Natural killer cell (primary cell): Measurements from ENCODE around the gene CMIP. TPM values are rescaled to one million over a fixed set of nuclear protein-coding genes. Genes with fewer than 3 reads are reported as not detected.

ENCODE experiments used
- ATAC-seq, 3 donors: fragments of 150-1000 bp in 2 of 3; fragments of 200-7000 bp in 1 of 3; cut with Tn5 transposase; 1 replicate in 1 of 3; 2 replicates in 2 of 3; pipeline ENCODE4 v1.10.0; 2021; ENCODE audit warnings: mild to moderate bottlenecking in 2 of 3, moderate library complexity in 2 of 3
- DNase-seq, 2 donors: peaks; one replicate each; pipeline versions ENCODE4 v3.0.0 to v3.0.0-alpha.2; 2013 to 2021; ENCODE audit warnings: mixed read lengths in 1 of 2
- H3K27ac ChIP-seq: one replicate; pipeline ENCODE4 v1.5.1; 2013; ENCODE audit warnings: mild to moderate bottlenecking, low read length
- H3K27me3 ChIP-seq: one replicate; pipeline ENCODE4 v1.6.1; 2013; ENCODE audit warnings: low read length; ENCODE audit not compliant: control insufficient read depth, insufficient read depth
- H3K36me3 ChIP-seq: one replicate; pipeline ENCODE4 v1.6.1; 2013; ENCODE audit warnings: low read length; ENCODE audit not compliant: control insufficient read depth, insufficient read depth
- H3K4me1 ChIP-seq: one replicate; pipeline ENCODE4 v1.6.1; 2013; ENCODE audit warnings: low read length; ENCODE audit not compliant: control insufficient read depth, insufficient read depth
- H3K4me3 ChIP-seq: one replicate; pipeline ENCODE4 v1.5.1; 2013; ENCODE audit warnings: low read length
- H3K9me3 ChIP-seq: one replicate; pipeline ENCODE4 v1.6.1; 2013; ENCODE audit warnings: low read length; ENCODE audit not compliant: control insufficient read depth, insufficient read depth
- H3K27ac Mint-ChIP-seq, 2 donors: one replicate each; pipeline ENCODE4 v1.8.0; 2022; ENCODE audit warnings: mild to moderate bottlenecking in 2 of 2, mixed read lengths in 2 of 2, moderate library complexity in 1 of 2
- H3K27me3 Mint-ChIP-seq, 2 donors: one replicate each; pipeline ENCODE4 v1.8.0; 2022; ENCODE audit warnings: low read depth in 2 of 2, mixed read lengths in 2 of 2
- H3K36me3 Mint-ChIP-seq: one replicate; pipeline ENCODE4 v1.8.0; 2022; ENCODE audit warnings: mixed read lengths
- H3K4me1 Mint-ChIP-seq, 2 donors: one replicate each; pipeline ENCODE4 v1.8.0; 2022; ENCODE audit warnings: mixed read lengths in 2 of 2
- H3K4me3 Mint-ChIP-seq: one replicate; pipeline ENCODE4 v1.8.0; 2022; ENCODE audit warnings: mild to moderate bottlenecking, moderate library complexity, mixed read lengths
- H3K9me3 Mint-ChIP-seq, 2 donors: one replicate each; pipeline ENCODE4 v1.8.0; 2022; ENCODE audit warnings: mixed read lengths in 2 of 2
- CTCF ChIP-seq: fragments of 200-600 bp; IDR thresholded peaks from one replicate; pipeline ENCODE4 v1.8.0; 2022; ENCODE audit warnings: antibody characterized with exemption
- WGBS: methylation state at CpG from one replicate; pipeline ENCODE4 v1.1.7; 2013; ENCODE audit warnings: missing lambda C conversion rate; ENCODE audit not compliant: insufficient coverage; 5-methylcytosine and 5-hydroxymethylcytosine counted together
- intact Hi-C: fragments of 100-400 bp; cut with micrococcal nuclease; formaldehyde crosslinking; loops from one replicate; pipeline ENCODE4 v1.14.2; 2022
- total RNA-seq, 4 donors: library from RNA; stranded (reverse); fragments of 120-200 nt in 1 of 4; gene quantifications; one replicate each; pipeline versions ENCODE4 v1.2.3 to v1.2.4, GENCODE V29; 2013 to 2022

Gene CMIP
- total RNA-seq, 3 donors from 2014 or later (not counting 1 experiment from before 2014, with no cell fraction given): 88.2 to 115 (median 91.5) TPM

GRCh38 chr16:81513204-81514040, 68.8 kb downstream of the CMIP start:
- Histone ChIP-seq H3K36me3 (peaks cover 3% of the 10 kb centered on the region), H3K4me1 (peaks cover 37% of the 10 kb centered on the region), H3K4me3 (no peak overlapping the region), H3K9me3 (no peaks in the 10 kb centered on the region), H3K27ac (peak overlapping the region; percentile 62), H3K27me3 (no peaks in the 10 kb centered on the region)
- H3K4me3 Mint-ChIP-seq: peak overlapping the region; percentile 80
- H3K9me3 Mint-ChIP-seq: no peaks in the 10 kb centered on the region
- TF ChIP-seq CTCF: no peak
- H3K36me3 Mint-ChIP-seq: no peaks in the 10 kb centered on the region
- H3K27ac Mint-ChIP-seq: peak overlapping the region; percentile 88 to 93
- DNase-seq (peak in 1 of 2 donors; percentile 16), ATAC-seq (peak; percentile 41 to 72 (median 52))
- peaks cover 28 to 46% of the 10 kb centered on the region in 2 donors for H3K4me1 Mint-ChIP-seq
- 54% methylated on average over 20 of the region's 21 CpGs for WGBS
- intact Hi-C loops: no loop called here
- no peaks in the 10 kb centered on the region for H3K27me3 Mint-ChIP-seq

- Histone ChIP-seq H3K9me3 (no peaks in the 10 kb centered on the region), H3K27me3 (no peaks in the 10 kb centered on the region), H3K4me3 (no peak overlapping the region), H3K36me3 (peaks cover 3% of the 10 kb centered on the region), H3K27ac (peak overlapping the region; percentile 44), H3K4me1 (peaks cover 38% of the 10 kb centered on the region)
- peak overlapping the region; percentile 80 for H3K4me3 Mint-ChIP-seq
- peaks cover 26 to 44% of the 10 kb centered on the region in 2 donors for H3K4me1 Mint-ChIP-seq
- DNase-seq (peak in 1 of 2 donors; percentile 15), ATAC-seq (peak; percentile 68 to 69 (median 69))
- WGBS: 27% methylated on average over 6 of the region's 7 CpGs
- H3K27me3 Mint-ChIP-seq: no peaks in the 10 kb centered on the region
- intact Hi-C loops: no loop called here
- TF ChIP-seq CTCF: no peak
- H3K36me3 Mint-ChIP-seq: no peaks in the 10 kb centered on the region
- H3K9me3 Mint-ChIP-seq: no peaks in the 10 kb centered on the region
- peak overlapping the region; percentile 88 to 93 for H3K27ac Mint-ChIP-seq
These were observed 69.5 kb downstream of the CMIP start for GRCh38 chr16:81514041-81514559.

GRCh38 chr16:81514568-81515258, 70.1 kb downstream of the CMIP start:
- Mint-ChIP-seq H3K27me3 (no peaks in the 10 kb centered on the region), H3K36me3 (no peaks in the 10 kb centered on the region), H3K9me3 (no peaks in the 10 kb centered on the region), H3K4me3 (peak overlapping the region; percentile 80), H3K27ac (peak overlapping the region; percentile 88 to 93), H3K4me1 (peaks cover 28 to 47% of the 10 kb centered on the region in 2 donors)
- TF ChIP-seq CTCF: no peak
- Histone ChIP-seq H3K4me1 (peaks cover 43% of the 10 kb centered on the region), H3K9me3 (no peaks in the 10 kb centered on the region), H3K36me3 (peaks cover 3% of the 10 kb centered on the region), H3K27ac (peak overlapping the region; percentile 44), H3K27me3 (no peaks in the 10 kb centered on the region), H3K4me3 (no peak overlapping the region)
- DNase-seq: no peak
- intact Hi-C loops: no loop called here
- ATAC-seq: no peak
- WGBS: 92% methylated on average over 14 of the region's 15 CpGs
